HEK293 (cell line): Measurements from ENCODE around the gene FILIP1L.

Experiments used
- CTCF ChIA-PET: fragments of 350-600 bp; formaldehyde crosslinking; extraction: SDS; loops from one replicate; lab custom pipeline; 2021; ENCODE audit warnings: antibody characterized with exemption; lab: Yijun Ruan, JAX
- POLR2A ChIA-PET: fragments of 300-600 bp; formaldehyde crosslinking; extraction: SDS; loops from one replicate; lab custom pipeline; 2020; ENCODE audit warnings: antibody characterized with exemption, inconsistent platforms; lab: Yijun Ruan, JAX
- H3K27ac ChIP-seq: fragments of 200-500 bp; sonication (Bioruptor generic); 2 replicates; pipeline ENCODE4 v1.5.1; 2014; ENCODE audit warnings: low read depth, low read length, control low read depth, inconsistent platforms; ENCODE audit errors: extremely low read depth
- H3K36me3 ChIP-seq, 2 experiments: fragments of 200-500 bp in 1 of 2; sonication (Bioruptor generic) in 1 of 2; 1 replicate in 1 of 2; 2 replicates in 1 of 2; pipeline ENCODE4 v1.5.1; 2014 to 2017; ENCODE audit warnings: inconsistent platforms in 2 of 2, low read length in 2 of 2; ENCODE audit not compliant: control insufficient read depth in 2 of 2, insufficient read depth in 1 of 2
- H3K4me1 ChIP-seq: fragments of 200-500 bp; sonication (Bioruptor generic); 2 replicates; pipeline ENCODE4 v1.5.1; 2014; ENCODE audit warnings: mild to moderate bottlenecking, low read length, inconsistent platforms; ENCODE audit not compliant: control insufficient read depth, insufficient read depth
- H3K4me3 ChIP-seq: 2 replicates; pipeline ENCODE4 v1.5.1; 2011; ENCODE audit warnings: low read depth, mild to moderate bottlenecking, control low read depth, low read length, moderate library complexity
- H3K9me3 ChIP-seq: fragments of 200-500 bp; sonication (Bioruptor generic); 2 replicates; pipeline ENCODE4 v1.5.1; 2014; ENCODE audit warnings: low read depth, low read length, inconsistent platforms; ENCODE audit not compliant: control insufficient read depth, insufficient read depth
- AEBP2 ChIP-seq: fragments of 450-650 bp; formaldehyde crosslinking; IDR thresholded peaks from 2 replicates; pipeline ENCODE4 v1.5.1; 2016; ENCODE audit warnings: missing biosample characterization, missing genetic modification characterization, borderline replicate concordance
- KLF16 ChIP-seq: fragments of 450-650 bp; formaldehyde crosslinking; IDR thresholded peaks from 2 replicates; pipeline ENCODE4 v1.5.1; 2017; ENCODE audit warnings: missing biosample characterization, missing genetic modification characterization
- KLF17 ChIP-seq: fragments of 450-650 bp; formaldehyde crosslinking; IDR thresholded peaks from 2 replicates; pipeline ENCODE4 v1.5.1; 2016; ENCODE audit warnings: missing biosample characterization, missing genetic modification characterization
- MZF1 ChIP-seq: fragments of 450-650 bp; formaldehyde crosslinking; IDR thresholded peaks from 2 replicates; pipeline ENCODE4 v1.5.1; 2017; ENCODE audit warnings: missing biosample characterization, missing genetic modification characterization, borderline replicate concordance
- OVOL3 ChIP-seq: fragments of 450-650 bp; formaldehyde crosslinking; IDR thresholded peaks from 2 replicates; pipeline ENCODE4 v1.5.1; 2016; ENCODE audit warnings: missing biosample characterization, missing genetic modification characterization
- PBX3 ChIP-seq: sonication (generic); formaldehyde crosslinking; IDR thresholded peaks from 2 replicates; pipeline ENCODE4 v1.8.1; 2022; ENCODE audit warnings: mild to moderate bottlenecking, moderate library complexity, missing genetic modification reagents
- PRDM1 ChIP-seq: fragments of 450-650 bp; formaldehyde crosslinking; IDR thresholded peaks from 2 replicates; pipeline ENCODE4; 2016; ENCODE audit warnings: missing biosample characterization, missing genetic modification characterization
- TCF7L2 ChIP-seq: IDR thresholded peaks from 2 replicates; pipeline ENCODE4 v1.6.1; 2011; ENCODE audit warnings: low read depth, mild to moderate bottlenecking, inconsistent platforms, low read length, moderate library complexity, borderline replicate concordance
- TRIM28 ChIP-seq: IDR thresholded peaks from 2 replicates; pipeline ENCODE4 v1.6.1; 2011; ENCODE audit warnings: low read length, control low read depth, borderline replicate concordance
- ZBTB17 ChIP-seq: fragments of 450-650 bp; formaldehyde crosslinking; IDR thresholded peaks from 2 replicates; pipeline ENCODE4 v1.5.1; 2016; ENCODE audit warnings: missing biosample characterization, missing genetic modification characterization
- ZBTB7A ChIP-seq: fragments of 450-650 bp; formaldehyde crosslinking; IDR thresholded peaks from 2 replicates; pipeline ENCODE4 v1.5.1; 2016; ENCODE audit warnings: low read depth, missing biosample characterization, missing genetic modification characterization
- ZFP37 ChIP-seq: fragments of 450-650 bp; formaldehyde crosslinking; IDR thresholded peaks from 2 replicates; pipeline ENCODE4 v1.5.1; 2016; ENCODE audit warnings: missing biosample characterization, missing genetic modification characterization
- ZNF10 ChIP-seq: fragments of 450-650 bp; formaldehyde crosslinking; IDR thresholded peaks from 2 replicates; pipeline ENCODE4 v1.5.1; 2017; ENCODE audit warnings: missing biosample characterization, missing genetic modification characterization
- ZNF2 ChIP-seq: fragments of 450-650 bp; formaldehyde crosslinking; IDR thresholded peaks from 2 replicates; pipeline ENCODE4 v1.5.1; 2016; ENCODE audit warnings: missing biosample characterization, missing genetic modification characterization
- ZNF202 ChIP-seq: fragments of 450-650 bp; formaldehyde crosslinking; IDR thresholded peaks from 2 replicates; pipeline ENCODE4 v1.5.1; 2016; ENCODE audit warnings: missing biosample characterization, missing genetic modification characterization, borderline replicate concordance
- ZNF211 ChIP-seq: fragments of 450-650 bp; formaldehyde crosslinking; IDR thresholded peaks from 2 replicates; pipeline ENCODE4 v1.5.1; 2016; ENCODE audit warnings: low read depth, missing biosample characterization, missing genetic modification characterization
- ZNF37A ChIP-seq: fragments of 450-650 bp; IDR thresholded peaks from 2 replicates; pipeline ENCODE4 v1.5.1; 2018; ENCODE audit warnings: missing biosample characterization, missing genetic modification characterization
- ZNF416 ChIP-seq: fragments of 450-650 bp; formaldehyde crosslinking; IDR thresholded peaks from 2 replicates; pipeline ENCODE4 v1.5.1; 2016; ENCODE audit warnings: missing biosample characterization, missing genetic modification characterization
- ZNF513 ChIP-seq: fragments of 450-650 bp; IDR thresholded peaks from 2 replicates; pipeline ENCODE4 v1.5.1; 2018; ENCODE audit warnings: missing biosample characterization, missing genetic modification characterization
- ZNF518A ChIP-seq: fragments of 450-650 bp; formaldehyde crosslinking; conservative IDR thresholded peaks from 2 replicates; pipeline ENCODE4 v1.5.1; 2016; ENCODE audit warnings: low read depth, missing biosample characterization, missing genetic modification characterization
- ZNF555 ChIP-seq: fragments of 450-650 bp; formaldehyde crosslinking; conservative IDR thresholded peaks from 2 replicates; pipeline ENCODE4 v1.5.1; 2017; ENCODE audit warnings: missing biosample characterization, mild to moderate bottlenecking, missing genetic modification characterization, inconsistent platforms
- ZNF747 ChIP-seq: fragments of 450-650 bp; formaldehyde crosslinking; IDR thresholded peaks from 2 replicates; pipeline ENCODE4 v1.5.1; 2016; ENCODE audit warnings: missing biosample characterization, missing genetic modification characterization

FILIP1L gene

GRCh38 chr3:100111728-100112127, 2.6 kb downstream of the FILIP1L start:
- ChIA-PET CTCF (interaction anchor here (0.9 kb wide), 1 partner anchor 28 kb away, joined by 3 read pairs; no protein-coding TSS in a partner anchor), POLR2A (interaction anchor here (0.6 kb wide), 1 partner anchor 74 kb away, joined by 5 read pairs; no protein-coding TSS in a partner anchor)
- Histone ChIP-seq H3K4me1 (peaks cover 12% of the 10 kb centered on the region), H3K4me3 (no peak overlapping the region), H3K27ac (no peak overlapping the region), H3K9me3 (no peaks in the 10 kb centered on the region), H3K36me3 (no peaks in the 10 kb centered on the region)
- TF ChIP-seq KLF16 (tag by site-specific recombination): no peak
- TF ChIP-seq KLF17 (tag by site-specific recombination): no peak
- no peak for TF ChIP-seq ZNF747 (tag by site-specific recombination)
- no peak for TF ChIP-seq MZF1 (tag by site-specific recombination)
- TF ChIP-seq ZNF10 (tag by site-specific recombination): no peak
- no peak for TF ChIP-seq ZNF202 (tag by site-specific recombination)

GRCh38 chr3:100110162-100110561, 4.1 kb downstream of the FILIP1L start:
- H3K36me3 ChIP-seq: no peaks in the 10 kb centered on the region
- no peak for TF ChIP-seq TCF7L2
- TF ChIP-seq ZFP37 (tag by site-specific recombination): no peak
- no peak for TF ChIP-seq ZBTB7A (tag by site-specific recombination)
- TF ChIP-seq AEBP2 (tag by site-specific recombination): no peak
- no peak for TF ChIP-seq ZBTB17 (tag by site-specific recombination)
- no peak for TF ChIP-seq ZNF513 (tag by site-specific recombination)
- no peak for TF ChIP-seq PRDM1 (tag by site-specific recombination)
- TF ChIP-seq ZNF211 (tag by site-specific recombination): no peak
- TF ChIP-seq TRIM28: no peak
- no peak for TF ChIP-seq ZNF416 (tag by site-specific recombination)
- no peak for TF ChIP-seq ZNF2 (tag by site-specific recombination)
- no peak for TF ChIP-seq ZNF518A (tag by site-specific recombination)
- no peak for TF ChIP-seq MZF1 (tag by site-specific recombination)
- no peak for TF ChIP-seq PBX3
- no peak for TF ChIP-seq ZNF37A (tag by site-specific recombination)
- no peak for TF ChIP-seq ZNF555 (tag by site-specific recombination)
- no peak for TF ChIP-seq OVOL3 (tag by site-specific recombination)
- peaks cover 17% of the 10 kb centered on the region for H3K4me1 ChIP-seq
- H3K4me3 ChIP-seq: no peak overlapping the region
- POLR2A ChIA-PET: no interaction called here
- H3K9me3 ChIP-seq: no peaks in the 10 kb centered on the region
- CTCF ChIA-PET: interaction anchor here (0.6 to 1.1 kb wide), 2 partner anchors 26 to 39 kb away, joined by 3 read pairs; no protein-coding TSS in a partner anchor
- no peak overlapping the region for H3K27ac ChIP-seq
